ENCODE measurements around the gene CALD1.
"Not testable (repeated sequence)": the region's sequence is repeated elsewhere in the genome, so short reads cannot be mapped to it uniquely, and the experiment has no call there.

CALD1 gene

DNA sequence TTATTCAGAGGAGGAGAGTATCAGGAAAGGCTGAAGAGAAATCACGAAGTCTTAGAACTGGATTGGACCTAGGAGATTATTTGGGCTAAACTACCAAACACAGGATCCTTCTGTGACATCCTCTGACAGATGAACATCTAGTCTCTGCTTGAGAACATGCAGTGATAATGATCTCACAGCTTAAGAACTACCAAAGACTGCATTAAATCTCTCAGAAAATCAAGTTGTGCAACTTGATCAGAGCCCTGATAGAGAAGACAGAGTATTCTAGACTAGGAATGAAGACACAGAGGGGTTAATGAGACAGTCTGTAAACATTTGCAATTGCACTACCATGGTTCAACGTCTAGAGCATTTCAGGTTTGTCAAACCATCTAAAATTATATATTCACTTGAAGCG is 169.7 kb downstream of the CALD1 start:
- no peak for DNase-seq (ENCODE audit: low read depth)

DNA sequence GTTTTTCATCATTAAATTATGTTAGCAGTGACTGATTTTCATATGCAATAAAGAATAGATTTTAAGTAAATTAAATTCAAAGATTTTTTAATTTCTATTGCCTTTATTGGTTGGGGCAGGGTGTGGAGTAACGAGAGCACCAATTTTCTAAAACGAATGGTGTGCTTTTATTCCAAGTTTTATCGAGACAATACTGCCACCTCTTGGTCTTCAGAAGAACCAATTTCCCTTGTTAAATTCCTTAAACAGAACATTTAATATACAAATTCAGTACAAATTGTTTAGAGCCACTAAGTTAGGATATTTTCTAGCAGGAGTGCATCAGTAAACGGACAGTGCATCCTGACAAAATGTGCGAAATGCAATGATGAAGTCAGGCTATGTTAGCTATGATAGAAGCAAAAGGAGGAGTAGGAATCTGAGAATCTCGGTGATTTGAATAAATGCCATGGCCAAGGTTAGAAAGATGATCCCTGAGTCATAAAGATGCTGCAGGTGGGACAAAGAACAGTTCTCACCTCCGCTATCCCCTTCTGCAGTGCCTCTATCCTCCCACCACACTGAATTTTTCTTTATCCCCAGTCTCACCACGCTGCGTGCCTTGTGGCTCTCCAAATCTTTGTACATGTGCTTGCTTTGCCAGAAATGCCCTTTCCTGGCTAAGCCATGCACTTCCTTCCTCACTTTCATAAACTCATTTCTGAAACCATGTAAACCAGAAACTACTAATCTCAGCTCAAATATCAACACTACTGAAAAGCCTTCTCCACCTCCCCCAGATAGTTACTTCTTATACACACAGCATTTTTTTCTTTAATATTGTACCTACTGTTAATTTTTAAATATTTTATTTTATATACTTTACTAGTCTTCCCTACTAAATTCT is 175.0 kb downstream of the CALD1 start:
- peak; percentile 48 for DNase-seq (ENCODE audit: low read depth)

DNA sequence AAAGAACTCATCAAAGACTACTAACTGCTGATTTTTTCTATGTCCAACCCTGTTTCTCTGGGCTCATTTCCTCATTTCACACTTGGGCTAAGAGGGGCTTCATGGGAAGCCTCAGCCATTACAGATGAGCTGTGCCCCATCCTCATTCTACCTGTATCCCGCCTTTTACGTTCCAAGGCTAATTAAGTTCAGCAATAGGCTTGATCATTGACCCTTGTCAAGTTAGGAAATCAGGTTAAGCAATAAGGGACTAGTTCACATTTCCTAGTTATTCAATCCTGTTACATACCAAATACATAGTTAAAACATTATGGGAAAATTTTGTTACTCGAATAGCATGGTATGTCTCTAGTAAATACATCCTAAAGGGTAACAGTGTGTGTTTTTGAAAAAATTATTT is 177.6 kb downstream of the CALD1 start:
- no peak for DNase-seq (ENCODE audit: low read depth)

DNA sequence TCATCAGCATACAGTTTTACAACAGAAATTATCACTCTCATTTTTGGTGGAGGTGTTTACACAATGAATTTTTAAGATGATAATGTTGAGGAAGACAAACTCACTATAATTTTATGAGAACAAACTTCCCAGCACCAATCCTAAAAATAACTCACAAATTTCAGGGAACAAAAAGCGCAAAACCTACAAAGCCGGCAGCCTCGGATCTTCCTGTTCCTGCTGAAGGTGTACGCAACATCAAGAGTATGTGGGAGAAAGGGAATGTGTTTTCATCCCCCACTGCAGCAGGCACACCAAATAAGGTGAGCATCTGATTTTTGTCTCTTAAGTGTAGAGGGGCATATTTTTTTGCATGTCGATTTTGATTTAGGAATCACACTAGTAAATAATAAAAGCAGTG is 180.4 kb downstream of the CALD1 start:
- DNase-seq (ENCODE audit: low read depth): no peak

DNA sequence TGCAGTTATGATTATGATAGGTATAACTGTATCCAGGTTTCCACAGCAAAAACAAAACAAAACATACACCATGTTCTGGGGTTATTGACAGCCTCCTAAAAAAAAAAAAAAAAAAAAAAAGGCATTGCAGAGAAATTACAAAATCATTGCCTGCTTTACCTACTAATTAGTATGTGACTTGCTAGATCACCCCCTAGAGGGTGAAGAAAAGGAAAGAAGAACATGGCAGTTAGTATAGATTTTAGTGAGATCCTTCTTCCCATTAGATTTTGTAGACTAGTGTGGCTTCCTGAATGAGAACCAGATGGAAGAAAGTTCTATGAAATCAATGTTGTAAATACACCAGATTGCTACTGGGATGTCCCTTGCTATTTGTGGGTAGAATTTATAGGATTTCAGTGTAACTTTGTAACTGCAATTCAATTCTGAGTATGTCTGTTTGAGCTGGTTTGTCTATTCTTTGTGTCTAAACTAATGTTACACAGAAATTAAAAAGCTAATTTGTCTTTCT is 182.9 kb downstream of the CALD1 start:
- DNase-seq (ENCODE audit: low read depth): no peak

DNA sequence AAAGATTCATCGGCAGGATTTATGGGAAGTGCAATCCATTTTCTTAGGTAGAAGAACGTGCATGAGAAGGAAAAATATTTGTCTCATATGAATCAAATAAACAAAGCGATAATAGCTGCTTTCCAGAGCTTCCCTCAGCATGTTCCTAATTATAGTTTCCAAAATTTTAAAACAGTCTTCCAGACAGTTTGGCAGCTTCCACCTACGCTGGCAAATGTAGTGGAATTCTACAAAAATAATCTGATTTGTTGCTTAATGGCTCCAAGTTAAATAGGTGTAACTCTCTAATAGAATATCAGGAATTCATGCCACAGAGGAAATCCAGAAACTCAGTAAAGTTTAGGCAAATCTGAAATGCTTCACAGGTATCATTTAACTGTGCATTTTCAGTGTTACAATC is 183.6 kb downstream of the CALD1 start:
- DNase-seq (ENCODE audit: low read depth): no peak

DNA sequence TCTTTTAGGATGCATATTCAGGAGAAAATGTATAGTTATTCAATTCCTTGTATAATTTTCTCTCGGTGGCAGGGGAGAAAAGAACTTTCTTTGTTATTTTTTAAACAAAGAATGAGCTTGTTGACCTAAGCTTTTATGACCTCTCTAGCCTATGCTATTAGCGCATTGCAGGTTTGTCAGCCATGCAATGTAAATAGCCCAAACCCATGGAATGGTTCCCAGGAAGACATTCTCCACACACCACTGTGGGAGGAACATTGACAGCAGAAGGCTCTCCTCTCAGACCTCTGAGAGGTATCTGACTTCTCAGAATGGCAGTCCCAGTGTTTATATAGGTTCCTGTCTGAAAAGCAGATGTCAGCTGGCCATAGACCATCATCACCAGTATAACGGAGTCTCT is 187.3 kb downstream of the CALD1 start:
- DNase-seq (ENCODE audit: low read depth): no peak

DNA sequence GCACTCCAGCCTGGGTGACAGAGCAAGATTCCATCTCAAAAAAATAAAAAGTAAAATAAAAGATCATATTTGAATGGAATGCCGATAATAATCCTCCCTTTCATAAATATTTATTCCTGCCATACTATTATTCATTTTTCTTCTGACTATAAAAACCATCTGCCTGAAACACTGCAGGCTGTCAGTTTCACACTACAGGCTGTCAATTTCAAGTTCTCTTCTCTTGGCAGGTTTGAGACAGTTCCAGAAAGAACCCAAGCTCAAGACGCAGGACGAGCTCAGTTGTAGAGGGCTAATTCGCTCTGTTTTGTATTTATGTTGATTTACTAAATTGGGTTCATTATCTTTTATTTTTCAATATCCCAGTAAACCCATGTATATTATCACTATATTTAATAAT is 188.7 kb downstream of the CALD1 start:
- DNase-seq (ENCODE audit: low read depth): no peak

DNA sequence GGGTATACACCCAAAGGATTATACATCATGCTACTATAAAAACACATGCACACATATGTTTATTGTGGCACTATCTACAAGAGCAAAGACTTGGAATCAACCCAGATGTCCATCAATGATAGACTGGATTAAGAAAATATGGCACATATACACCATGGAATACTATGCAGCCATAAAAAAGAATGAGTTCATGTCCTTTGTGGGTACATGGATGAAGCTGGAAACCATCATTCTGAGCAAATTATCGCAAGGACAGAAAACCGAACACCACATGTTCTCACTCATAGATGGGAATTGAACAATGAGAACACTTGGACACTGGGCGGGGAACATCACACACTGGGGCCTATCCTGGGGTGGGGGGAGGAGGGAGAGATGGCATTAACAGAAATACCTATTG is 202.2 kb downstream of the CALD1 start:
- DNase-seq (ENCODE audit: low read depth): not testable (repeated sequence)

DNA sequence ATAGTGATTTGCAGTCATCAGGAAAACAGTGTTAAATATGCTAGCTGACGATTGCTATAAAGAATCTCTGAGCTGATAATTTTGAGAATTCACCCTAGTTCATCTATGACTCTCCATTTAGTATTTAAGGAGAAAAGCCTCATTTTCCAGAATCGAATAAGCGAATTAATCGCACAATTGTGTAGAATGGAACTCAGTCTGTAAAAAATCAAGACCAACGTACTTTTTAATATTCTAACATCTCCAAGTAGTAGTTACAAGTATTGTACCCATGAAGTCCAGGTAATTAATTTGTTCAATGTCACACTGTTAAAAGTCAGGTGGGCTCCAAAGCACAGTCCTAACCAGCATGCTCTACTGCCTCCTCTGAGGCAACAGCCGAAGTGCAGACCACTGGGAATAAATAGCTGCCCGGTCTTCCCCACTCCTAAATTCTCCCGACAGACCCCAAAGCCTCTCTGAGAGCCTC is 206.5 kb downstream of the CALD1 start:
- DNase-seq (ENCODE audit: low read depth): no peak

DNA sequence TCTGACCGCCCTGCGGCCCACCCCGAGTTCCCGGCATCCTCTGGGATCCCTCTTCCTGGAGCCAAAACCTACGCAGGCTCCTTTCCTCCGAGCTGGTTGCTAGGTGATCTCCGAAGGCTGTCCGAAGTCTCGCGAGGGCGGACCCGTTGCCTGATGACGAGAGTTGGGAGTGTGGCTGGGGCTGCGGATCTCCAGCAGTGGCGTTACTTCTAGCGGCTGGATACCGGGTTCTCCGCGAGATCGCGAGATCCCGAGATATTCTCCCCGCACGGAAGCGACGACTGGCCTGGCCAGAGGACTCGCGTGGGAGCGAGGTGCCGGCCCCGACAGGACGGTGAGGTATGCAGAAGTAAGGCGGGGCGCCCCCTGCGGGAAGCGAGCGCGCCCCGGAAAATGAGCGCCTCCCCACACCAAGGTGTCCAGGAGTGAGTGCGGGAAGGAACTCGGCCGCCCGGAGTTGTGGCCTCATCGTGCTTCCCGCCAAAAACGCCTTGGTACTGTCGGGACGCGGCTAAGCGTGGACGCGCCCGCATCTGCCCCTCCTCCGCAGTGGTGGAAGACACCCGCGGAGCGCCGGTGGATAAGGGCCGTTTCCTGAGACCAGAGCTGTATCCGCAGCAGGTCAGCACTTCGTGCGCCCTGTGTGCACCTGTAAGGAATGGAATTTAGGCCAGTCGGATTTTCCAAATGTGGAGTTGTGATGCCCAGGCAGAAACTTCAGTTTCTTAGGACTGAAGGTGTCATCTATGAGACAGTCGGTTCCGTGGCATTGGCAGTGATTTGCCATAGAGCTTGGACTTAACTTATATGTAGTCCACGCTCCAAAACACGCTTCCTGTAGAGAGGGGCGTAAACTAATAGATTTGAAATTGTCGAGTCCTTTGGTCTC is 207.2 kb downstream of the CALD1 start, which contains the start of gene AGBL3:
AGBL3 (plus strand) TSS at position 146 of the 889 bp plus-strand sequence. CDS start 1,426 bp downstream, outside the sequence.
- peak; percentile 93 for DNase-seq (ENCODE audit: low read depth)

DNA sequence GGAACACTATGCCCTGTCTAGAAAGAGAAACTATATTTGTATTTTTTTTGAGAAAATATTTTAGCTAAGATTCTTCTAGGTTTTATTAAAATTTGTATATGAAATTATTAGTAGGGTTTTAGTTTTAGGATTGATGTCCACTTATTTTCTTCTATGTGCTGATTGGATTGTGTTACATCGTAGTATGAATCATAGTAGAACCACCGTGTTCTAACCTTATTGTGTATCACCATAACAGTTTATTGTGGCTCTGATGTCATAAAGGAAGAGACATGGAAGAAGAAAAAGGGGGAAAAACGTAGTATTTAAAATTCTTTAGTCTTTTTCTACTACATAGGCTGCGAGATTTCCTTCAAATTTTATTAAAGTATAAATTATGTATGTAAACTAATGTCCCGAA is 208.7 kb downstream of the CALD1 start:
- no peak for DNase-seq (ENCODE audit: low read depth)

DNA sequence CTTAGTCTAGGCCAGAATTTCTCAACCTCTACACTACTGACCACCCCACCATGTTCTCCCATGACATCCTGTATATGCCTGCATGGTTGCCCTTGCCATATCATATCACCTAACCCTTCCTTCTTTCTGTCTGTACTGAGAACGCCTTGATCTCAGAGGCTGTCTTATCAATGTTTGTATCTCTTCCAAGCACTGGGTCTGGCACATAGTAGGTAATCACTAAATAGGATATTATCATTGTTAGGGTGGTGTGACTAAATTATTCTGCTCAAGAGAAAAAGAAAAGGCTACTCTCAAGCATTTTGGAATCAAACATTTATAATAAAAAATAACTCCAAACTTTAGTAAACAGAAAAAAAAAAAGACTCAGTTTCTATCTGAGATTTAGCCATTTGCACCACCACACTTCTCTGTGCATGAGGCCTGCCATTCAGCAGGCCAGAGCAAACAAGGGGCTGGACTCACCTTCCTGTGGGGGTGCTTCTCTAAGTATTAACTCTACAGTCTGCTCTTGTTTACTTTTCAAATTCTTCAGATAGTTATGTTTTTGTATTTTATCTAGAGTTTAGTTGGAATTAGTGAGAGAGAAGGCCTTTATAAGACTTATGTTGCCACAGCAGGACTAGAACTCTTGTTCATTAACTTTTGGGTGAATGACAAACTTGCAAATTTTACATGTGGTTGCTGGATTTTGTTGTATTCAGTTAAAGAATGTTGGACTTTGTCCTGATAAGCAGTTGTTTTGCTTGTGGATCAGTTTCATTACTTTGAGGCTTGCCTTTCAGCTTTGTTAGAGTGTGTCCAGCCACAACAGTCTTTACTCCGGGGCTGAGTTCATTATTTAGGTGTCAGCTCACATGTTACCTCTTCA is 212.3 kb downstream of the CALD1 start:
- no peak for DNase-seq (ENCODE audit: low read depth)

DNA sequence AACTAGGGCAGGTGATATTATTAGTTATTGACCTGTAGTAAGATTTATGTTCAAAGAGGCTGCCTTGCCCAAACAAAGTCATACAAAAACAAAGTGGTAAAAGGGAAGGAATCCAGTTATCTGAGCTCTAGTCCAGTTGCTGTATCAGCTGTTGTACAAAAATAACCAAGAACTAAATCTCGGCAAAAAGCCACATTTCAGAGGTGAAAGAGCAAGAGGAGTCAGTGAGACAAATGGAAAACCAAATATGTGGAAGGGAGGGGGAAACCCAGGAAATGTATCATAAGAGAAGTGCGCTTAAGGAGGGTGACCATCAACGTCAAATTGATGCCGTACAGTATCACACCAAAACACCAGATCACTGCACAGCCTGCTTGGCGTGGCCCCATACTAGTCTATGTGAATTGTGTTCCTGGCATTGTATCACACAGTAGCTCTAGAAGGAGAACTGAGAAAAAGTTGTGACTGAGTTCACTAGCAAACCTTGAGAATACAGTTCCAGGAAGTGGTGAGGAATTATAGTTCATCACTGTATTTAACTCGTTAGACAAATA is 213.3 kb downstream of the CALD1 start:
- no peak for DNase-seq (ENCODE audit: low read depth)

DNA sequence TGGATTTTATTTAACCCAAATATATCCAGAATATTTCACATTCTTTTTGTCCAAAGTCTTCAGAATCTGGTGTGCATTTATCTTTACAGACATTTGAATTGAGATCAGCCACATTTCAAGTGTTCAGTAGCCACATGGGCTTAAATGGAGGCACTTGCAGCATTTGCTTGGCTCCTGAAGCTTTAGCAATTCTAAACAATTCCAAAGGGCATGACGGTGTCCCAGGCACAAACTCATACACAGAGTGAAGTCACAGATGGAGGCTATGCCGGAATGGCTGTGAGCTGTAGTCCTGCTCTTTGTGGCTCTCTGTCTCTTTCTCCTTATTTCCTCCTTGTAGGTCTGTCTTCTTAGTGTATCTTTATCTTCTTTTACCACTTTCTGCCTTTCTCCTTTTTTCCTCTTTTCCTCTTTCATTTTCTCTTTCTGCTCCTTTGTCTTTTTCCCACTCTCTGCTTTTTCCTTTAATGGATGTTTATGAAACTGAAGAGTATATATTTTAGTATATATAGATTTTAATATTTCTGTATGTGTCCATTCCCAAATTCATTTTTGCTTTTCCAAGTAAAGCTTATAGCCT is 214.5 kb downstream of the CALD1 start:
- no peak for DNase-seq (ENCODE audit: low read depth)

DNA sequence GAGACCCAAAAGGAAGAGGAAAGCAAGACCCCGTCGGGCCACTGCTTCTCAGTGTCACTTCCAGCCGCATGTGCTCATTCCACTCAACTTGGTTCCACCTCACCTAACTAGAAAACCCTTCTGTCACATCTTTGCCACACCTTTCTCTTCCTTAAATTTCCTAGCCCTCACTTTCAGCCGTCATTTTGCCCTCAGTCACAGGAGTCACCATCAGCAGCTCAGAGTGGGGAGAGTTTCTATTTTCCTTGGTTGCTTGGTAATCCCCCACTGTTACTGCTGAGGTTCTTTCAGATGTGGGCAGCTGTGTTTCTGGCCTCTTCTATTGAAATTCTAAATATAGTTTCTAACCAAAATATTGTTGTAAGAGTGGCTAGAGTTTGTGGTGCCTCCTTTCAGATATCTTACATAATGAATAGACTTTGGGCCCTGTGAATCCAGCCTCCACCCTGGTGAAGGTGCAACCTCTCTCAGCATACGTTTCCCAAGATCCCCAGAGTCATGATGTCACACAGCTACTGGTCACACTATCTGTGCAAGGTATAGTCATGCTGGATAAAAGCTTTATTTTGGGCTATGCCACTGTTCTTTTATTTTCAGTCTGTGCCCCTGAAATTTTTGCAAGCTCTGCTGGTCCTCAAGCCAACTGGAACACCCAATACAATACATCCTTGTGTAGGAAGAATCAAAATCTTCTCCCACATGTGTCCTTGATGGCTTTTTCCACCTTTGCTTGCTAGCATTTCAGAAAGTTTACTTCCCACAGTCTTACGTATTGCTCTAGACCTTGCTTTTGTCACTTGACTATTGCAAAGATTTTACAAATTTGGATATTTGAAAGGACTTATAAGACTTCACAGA is 216.0 kb downstream of the CALD1 start:
- DNase-seq (ENCODE audit: low read depth): no peak

DNA sequence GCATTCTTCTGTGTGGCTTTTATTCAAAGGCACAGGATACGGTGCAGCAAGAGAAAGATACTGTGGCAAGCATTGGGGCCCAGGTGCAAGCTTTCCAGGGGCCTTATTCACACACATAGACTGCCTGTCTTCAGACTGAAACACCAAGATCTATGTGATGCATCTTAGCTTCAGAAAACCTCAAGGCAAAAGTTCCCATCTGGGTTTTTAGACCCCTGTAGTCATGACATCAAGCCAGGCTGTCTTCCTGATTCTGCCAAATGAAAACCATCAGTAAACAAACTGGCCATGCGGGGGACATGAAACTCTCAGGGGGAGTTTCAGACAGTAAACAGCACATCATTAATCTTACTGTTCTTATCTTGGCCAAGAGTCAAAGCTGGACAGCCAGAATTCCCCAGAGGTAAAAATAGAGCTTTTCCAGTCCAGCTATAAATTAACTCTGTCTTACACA is 216.7 kb downstream of the CALD1 start:
- DNase-seq (ENCODE audit: low read depth): no peak

DNA sequence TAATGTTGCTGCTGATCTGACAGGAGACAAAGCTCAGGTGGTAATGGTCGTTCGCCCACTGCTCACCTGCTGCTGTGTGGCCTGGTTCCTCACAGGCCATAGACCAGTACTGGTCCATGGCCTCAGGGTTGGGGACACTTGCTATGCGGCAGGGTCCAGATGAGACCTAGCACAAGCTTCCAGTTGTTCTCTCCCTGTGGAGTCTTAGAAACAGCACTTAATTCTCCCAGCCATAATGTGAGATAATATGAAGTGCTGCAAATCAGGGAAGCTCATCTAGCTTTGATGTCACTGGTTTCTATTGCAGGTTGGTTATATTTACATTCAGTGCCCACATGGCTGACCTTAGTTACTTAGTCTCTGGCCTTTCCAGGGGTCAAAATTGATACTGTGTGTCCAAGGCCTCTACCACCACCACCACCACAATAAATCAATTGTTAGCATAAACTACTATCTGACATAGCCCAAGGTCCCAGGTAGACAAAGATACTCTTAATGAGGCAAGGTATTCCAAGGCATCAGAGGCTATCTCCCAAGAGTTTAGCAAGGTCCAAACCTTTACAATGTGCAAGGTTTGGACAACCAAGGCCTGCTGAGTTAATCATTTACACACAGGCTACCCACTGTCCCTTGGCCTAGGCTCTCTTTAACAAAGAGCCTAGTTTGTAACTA is 217.9 kb downstream of the CALD1 start:
- no peak for DNase-seq (ENCODE audit: low read depth)

DNA sequence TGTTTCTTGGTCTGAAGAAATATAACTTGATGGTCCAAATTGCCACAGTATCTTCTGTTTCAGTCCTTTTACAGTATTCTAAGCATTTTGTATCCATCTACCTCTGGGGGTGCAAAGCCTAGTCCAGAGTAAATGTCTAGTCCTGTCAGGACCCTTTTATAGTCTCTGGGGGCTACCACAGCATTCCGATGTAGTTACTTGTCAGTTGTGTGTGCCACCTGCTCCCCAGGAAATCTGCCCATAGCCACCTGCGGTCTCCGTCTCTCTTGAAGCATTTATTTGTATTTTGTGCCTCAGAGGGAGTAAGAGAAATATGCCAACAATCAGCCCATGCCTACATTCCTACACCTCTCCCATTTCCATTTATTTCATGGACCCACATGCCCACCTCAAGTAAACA is 219.7 kb downstream of the CALD1 start:
- DNase-seq (ENCODE audit: low read depth): no peak

Data from fibroblast of the conjunctiva (primary cell).